Glomerular visceral epithelial cell (primary cell): ENCODE results near the gene FAT1.

Experiments
- DNase-seq: peaks from one replicate; pipeline ENCODE4 v3.0.0-alpha.2; 2016; ENCODE audit errors: extremely low spot score

FAT1 gene

GRCh38 chr4:186755550-186756519 is 32.2 kb upstream of the FAT1 start:
- peak; percentile 81 for DNase-seq

GRCh38 chr4:186754976-186755375 is 31.3 kb upstream of the FAT1 start:
- DNase-seq: no peak

GRCh38 chr4:186752325-186752724 is 28.7 kb upstream of the FAT1 start:
- no peak for DNase-seq

- no peak for DNase-seq
Measured at GRCh38 chr4:186749611-186750281, 26.1 kb upstream of the FAT1 start.

GRCh38 chr4:186746581-186746980 is 22.9 kb upstream of the FAT1 start:
- no peak for DNase-seq

GRCh38 chr4:186743261-186743660 is 19.6 kb upstream of the FAT1 start:
- no peak for DNase-seq

- no peak for DNase-seq
Measured at GRCh38 chr4:186740822-186741221, 17.2 kb upstream of the FAT1 start.

- DNase-seq: no peak
Measured at GRCh38 chr4:186739802-186740434, 16.3 kb upstream of the FAT1 start.

GRCh38 chr4:186739317-186739716 is 15.7 kb upstream of the FAT1 start:
- no peak for DNase-seq

GRCh38 chr4:186738421-186738820 is 14.8 kb upstream of the FAT1 start:
- no peak for DNase-seq

GRCh38 chr4:186737427-186737826 is 13.8 kb upstream of the FAT1 start:
- no peak for DNase-seq

- DNase-seq: no peak
Measured at GRCh38 chr4:186736466-186736865, 12.8 kb upstream of the FAT1 start.

GRCh38 chr4:186734251-186734650 is 10.6 kb upstream of the FAT1 start:
- no peak for DNase-seq

GRCh38 chr4:186733778-186734177 is 10.1 kb upstream of the FAT1 start:
- no peak for DNase-seq

GRCh38 chr4:186730621-186731020 is 7.0 kb upstream of the FAT1 start:
- no peak for DNase-seq

- DNase-seq: no peak
Measured at GRCh38 chr4:186729856-186730255, 6.2 kb upstream of the FAT1 start.

- DNase-seq: no peak
Measured at GRCh38 chr4:186728631-186729271, 5.1 kb upstream of the FAT1 start.

- DNase-seq: peak; percentile 41
Measured at GRCh38 chr4:186727977-186728519, 4.4 kb upstream of the FAT1 start.

- no peak for DNase-seq
Measured at GRCh38 chr4:186727169-186727976, 3.7 kb upstream of the FAT1 start.

- DNase-seq: peak; percentile 87
Measured at GRCh38 chr4:186726426-186727168, 2.9 kb upstream of the FAT1 start.
